ENCODE data around the gene KAZN.

Gene KAZN

GRCh38 chr1:14748151-14748550, 149.7 kb downstream of the KAZN start:
- no peak for DNase-seq

- no peak for DNase-seq
Measured at GRCh38 chr1:14748977-14749376, 150.5 kb downstream of the KAZN start.

- DNase-seq, result no peak
Measured at GRCh38 chr1:14750490-14750889, 152.0 kb downstream of the KAZN start.

- DNase-seq, result no peak
Measured at GRCh38 chr1:14755518-14756252, 157.2 kb downstream of the KAZN start.

- DNase-seq, result no peak
Measured at GRCh38 chr1:14756589-14757285, 158.3 kb downstream of the KAZN start.

- DNase-seq, result no peak
Measured at GRCh38 chr1:14757286-14757625, 158.8 kb downstream of the KAZN start.

- no peak for DNase-seq
Measured at GRCh38 chr1:14759042-14759818, 160.7 kb downstream of the KAZN start.

- DNase-seq, result no peak
Measured at GRCh38 chr1:14759843-14760242, 161.4 kb downstream of the KAZN start.

- no peak for DNase-seq
Measured at GRCh38 chr1:14760780-14761179, 162.3 kb downstream of the KAZN start.

- no peak for DNase-seq
Measured at GRCh38 chr1:14761291-14762153, 163.0 kb downstream of the KAZN start.

- DNase-seq, result no peak
Measured at GRCh38 chr1:14763977-14764376, 165.5 kb downstream of the KAZN start.

- no peak for DNase-seq
Measured at GRCh38 chr1:14765773-14766172, 167.3 kb downstream of the KAZN start.

GRCh38 chr1:14767075-14767474, 168.6 kb downstream of the KAZN start:
- DNase-seq, result no peak

GRCh38 chr1:14768582-14769304, 170.3 kb downstream of the KAZN start:
- DNase-seq, result no peak

GRCh38 chr1:14769486-14770274, 171.2 kb downstream of the KAZN start:
- DNase-seq, result no peak

- no peak for DNase-seq
Measured at GRCh38 chr1:14773396-14774025, 175.0 kb downstream of the KAZN start.

GRCh38 chr1:14774225-14774624, 175.7 kb downstream of the KAZN start:
- DNase-seq, result no peak

- no peak for DNase-seq
Measured at GRCh38 chr1:14774988-14775387, 176.5 kb downstream of the KAZN start.

GRCh38 chr1:14775434-14775833, 176.9 kb downstream of the KAZN start:
- DNase-seq, result no peak
